ENCODE measurements around the gene CA11.

GRCh38 chr19:48658483-48658882 is 12.5 kb upstream of the CA11 start:
- no peak for TF ChIP-seq CTCF (IDR thresholded peaks at IDR 0.05; ENCODE audit: low read depth, low read length)
- TF ChIP-seq MAX (IDR thresholded peaks at IDR 0.05; ENCODE audit: low read depth, low read length), result no peak

Measured in NB4 (cell line).